Measurements from ENCODE around the gene TRIM59.
"Not testable (repeated sequence)": the region's sequence is repeated elsewhere in the genome, so short reads cannot be mapped to it uniquely, and the experiment has no call there.

TRIM59 gene

GRCh38 chr3:160454995-160455394, 5.4 kb upstream of the TRIM59 start:
- peak; percentile 75 for DNase-seq

GRCh38 chr3:160452251-160452650, 2.7 kb upstream of the TRIM59 start:
- DNase-seq: not testable (repeated sequence)

- DNase-seq: no peak
Observed at GRCh38 chr3:160451602-160452001, 2.0 kb upstream of the TRIM59 start.

- DNase-seq: no peak
Observed at GRCh38 chr3:160450846-160451245, 1.3 kb upstream of the TRIM59 start.

GRCh38 chr3:160448845-160449635, 546 bp downstream of the TRIM59 start:
- no peak for DNase-seq

- DNase-seq: no peak
Observed at GRCh38 chr3:160447544-160447943, 2.0 kb downstream of the TRIM59 start.

- no peak for DNase-seq
Observed at GRCh38 chr3:160446522-160447056, 3.0 kb downstream of the TRIM59 start.

GRCh38 chr3:160445854-160446253, 3.7 kb downstream of the TRIM59 start:
- no peak for DNase-seq

GRCh38 chr3:160444411-160444810, 5.2 kb downstream of the TRIM59 start:
- DNase-seq: no peak

GRCh38 chr3:160440687-160441086, 8.9 kb downstream of the TRIM59 start:
- no peak for DNase-seq

GRCh38 chr3:160437083-160437455, 12.5 kb downstream of the TRIM59 start:
- no peak for DNase-seq

- DNase-seq: no peak
Observed at GRCh38 chr3:160435747-160436146, 13.8 kb downstream of the TRIM59 start.

- no peak for DNase-seq
Observed at GRCh38 chr3:160435095-160435494, 14.5 kb downstream of the TRIM59 start.

- no peak for DNase-seq
Observed at GRCh38 chr3:160434071-160434470, 15.5 kb downstream of the TRIM59 start.

- no peak for DNase-seq
Observed at GRCh38 chr3:160427832-160428424, 21.7 kb downstream of the TRIM59 start.

- DNase-seq: no peak
Observed at GRCh38 chr3:160417311-160417710, 32.3 kb downstream of the TRIM59 start.

GRCh38 chr3:160413613-160414248, 35.9 kb downstream of the TRIM59 start:
- peak; percentile 54 for DNase-seq

GRCh38 chr3:160412477-160412876, 37.1 kb downstream of the TRIM59 start:
- no peak for DNase-seq

GRCh38 chr3:160409812-160410610, 39.6 kb downstream of the TRIM59 start:
- DNase-seq: no peak

GRCh38 chr3:160403796-160404470, 45.7 kb downstream of the TRIM59 start:
- no peak for DNase-seq

GRCh38 chr3:160403028-160403545, 46.5 kb downstream of the TRIM59 start:
- DNase-seq: no peak
